PC-3 (cell line): ENCODE data around the gene IGFLR1. TPM values are rescaled to one million over a fixed set of nuclear protein-coding genes. Genes with fewer than 3 reads are reported as not detected.

Experiments used
- ATAC-seq: fragments of 200-7000 bp; cut with Tn5 transposase; 2 replicates; pipeline ENCODE4 v1.9.1; 2020; ENCODE audit warnings: mild to moderate bottlenecking, moderate library complexity
- BruUV-seq: library from RNA; stranded (reverse); fragments of 400-500 nt; replicated peaks from 2 replicates; lab custom pipeline; 2021; lab: Mats Ljungman, UMichigan
- CTCF ChIA-PET: fragments of 300-600 bp; sonication (Branson Sonifier 250); formaldehyde crosslinking; loops from one replicate; lab custom pipeline; 2022; ENCODE audit warnings: antibody characterized with exemption; lab: Charles Lee
- POLR2A ChIA-PET: fragments of 300-600 bp; sonication (Branson Sonifier 250); formaldehyde crosslinking; loops from one replicate; lab custom pipeline; 2022; ENCODE audit warnings: antibody characterized with exemption; ENCODE audit not compliant: unreplicated experiment; lab: Charles Lee
- DNase-seq: peaks from one replicate; pipeline ENCODE4 v3.0.0-alpha.2; 2015
- H2AFZ ChIP-seq: fragments of 300-600 bp; sonication (generic); 2 replicates; pipeline ENCODE4 v1.6.0; 2016; ENCODE audit warnings: antibody characterized with exemption, low read length
- H3F3A ChIP-seq: fragments of 300-600 bp; sonication (generic); one replicate; pipeline ENCODE4 v1.6.0; 2017; ENCODE audit warnings: antibody characterized with exemption, low read length, control low read depth, mild to moderate bottlenecking; ENCODE audit not compliant: unreplicated experiment
- H3K27ac ChIP-seq: fragments of 300-600 bp; sonication (generic); 2 replicates; pipeline ENCODE4 v1.5.1; 2016; ENCODE audit warnings: mild to moderate bottlenecking, low read length
- H3K27me3 ChIP-seq: fragments of 300-600 bp; sonication (generic); 2 replicates; pipeline ENCODE4 v1.6.1; 2016; ENCODE audit warnings: low read length, mixed read lengths
- H3K36me3 ChIP-seq: fragments of 300-600 bp; sonication (generic); 2 replicates; pipeline ENCODE4 v1.6.1; 2016; ENCODE audit warnings: low read depth, mixed run types, low read length, mixed read lengths
- H3K4me1 ChIP-seq: fragments of 300-600 bp; sonication (generic); 2 replicates; pipeline ENCODE4 v1.5.1; 2016; ENCODE audit warnings: low read length; ENCODE audit not compliant: insufficient read depth
- H3K4me2 ChIP-seq: fragments of 300-600 bp; sonication (generic); 2 replicates; pipeline ENCODE4 v1.6.0; 2016; ENCODE audit warnings: low read length
- H3K4me3 ChIP-seq: fragments of 300-600 bp; sonication (generic); 2 replicates; pipeline ENCODE4 v1.5.1; 2016; ENCODE audit warnings: mild to moderate bottlenecking, low read length, mixed read lengths
- H3K79me2 ChIP-seq: fragments of 300-600 bp; sonication (generic); 2 replicates; pipeline ENCODE4 v1.6.1; 2017; ENCODE audit warnings: low read length, mixed read lengths
- H3K9ac ChIP-seq: fragments of 300-600 bp; sonication (generic); 2 replicates; pipeline ENCODE4 v1.6.0; 2016; ENCODE audit warnings: mild to moderate bottlenecking, low read length
- H3K9me2 ChIP-seq: fragments of 300-600 bp; sonication (generic); replicated peaks from 2 replicates; pipeline ENCODE4 v1.6.1; 2016; ENCODE audit warnings: mixed run types, low read length, mixed read lengths
- H3K9me3 ChIP-seq: fragments of 300-600 bp; sonication (generic); 2 replicates; pipeline ENCODE4 v1.6.1; 2016; ENCODE audit warnings: low read length, mixed read lengths
- H4K20me1 ChIP-seq: fragments of 300-600 bp; sonication (generic); 2 replicates; pipeline ENCODE4 v1.6.1; 2016; ENCODE audit warnings: low read length, mixed read lengths
- CTCF ChIP-seq: fragments of 300-600 bp; sonication (generic); conservative IDR thresholded peaks from 2 replicates; pipeline ENCODE4 v1.5.1; 2017; ENCODE audit warnings: antibody characterized with exemption, low read depth, mild to moderate bottlenecking, low read length
- EZH2 ChIP-seq: fragments of 300-600 bp; sonication (generic); IDR thresholded peaks from one replicate; pipeline ENCODE4 v1.6.1; 2017; ENCODE audit warnings: antibody characterized with exemption, mild to moderate bottlenecking, low read length; ENCODE audit not compliant: unreplicated experiment
- EZH2phosphoT487 ChIP-seq: fragments of 300-600 bp; sonication (generic); IDR thresholded peaks from 2 replicates; pipeline ENCODE4 v1.6.1; 2018; ENCODE audit warnings: mild to moderate bottlenecking, antibody characterized with exemption, low read length, borderline replicate concordance
- intact Hi-C: fragments of 100-400 bp; cut with micrococcal nuclease; formaldehyde crosslinking; loops from 2 replicates; pipeline ENCODE4 v1.9.0; 2023
- total RNA-seq: library from RNA; depleted of rRNA; stranded (reverse); fragments of >200 nt; gene quantifications from 2 replicates; pipeline ENCODE4 v1.2.3, GENCODE V29; 2014

Gene IGFLR1
- total RNA-seq, 1 experiment from 2014 or later, result 9.3 TPM

DNA sequence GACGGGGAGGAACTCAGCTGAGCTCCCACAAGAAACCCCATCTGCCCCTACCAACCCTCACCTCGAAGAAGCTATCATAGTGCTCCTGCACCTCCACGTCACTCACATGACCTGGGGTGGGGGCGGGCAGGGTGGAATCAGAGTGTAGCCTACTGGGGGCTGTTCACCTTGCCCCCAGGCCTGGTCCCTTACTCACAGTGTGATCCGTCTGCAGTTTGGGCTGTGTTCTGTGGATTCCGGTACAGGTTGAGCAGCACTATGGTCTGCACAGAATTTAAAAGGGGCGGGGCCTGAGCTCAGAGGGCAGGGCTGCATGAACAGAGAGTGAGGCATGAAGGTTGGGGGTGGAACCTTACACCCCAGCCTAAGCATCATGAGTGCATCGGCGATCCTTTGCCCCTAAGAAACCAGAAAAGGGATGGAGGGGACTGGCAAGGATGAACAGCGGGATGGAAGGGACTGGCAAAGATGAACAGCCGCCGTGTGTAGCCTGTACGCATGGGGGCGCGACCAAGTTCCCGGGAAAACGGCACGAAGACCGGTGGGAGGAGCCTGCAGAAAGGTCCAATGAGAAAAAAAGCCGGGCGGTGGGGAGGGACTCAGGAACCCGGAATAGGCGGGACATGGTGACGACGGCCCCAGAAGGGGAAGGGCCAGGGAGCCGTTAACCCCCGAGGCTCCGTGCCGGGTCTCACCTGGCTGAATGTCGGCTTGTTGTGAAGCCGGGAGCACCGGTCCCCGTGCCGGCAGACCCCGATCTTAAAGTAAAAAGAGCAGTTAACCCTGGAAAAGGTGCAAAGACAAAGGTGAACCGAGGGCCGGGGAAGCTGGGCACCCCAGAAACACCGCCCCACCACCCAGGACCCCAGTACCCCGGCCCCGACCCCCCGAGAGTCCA, 2.4 kb upstream of the IGFLR1 start:
- intact Hi-C loops, result loop anchor here (2.0 kb wide), 1 partner anchor 28 kb away; no protein-coding TSS in a partner anchor
- Histone ChIP-seq H3F3A (no peaks in the 10 kb centered on the region), H3K27ac (peak overlapping the region; percentile 92), H4K20me1 (no peaks in the 10 kb centered on the region), H3K27me3 (no peaks in the 10 kb centered on the region), H3K36me3 (no peaks in the 10 kb centered on the region), H3K79me2 (peaks cover 23% of the 10 kb centered on the region), H3K4me3 (peak overlapping the region; percentile 90), H3K4me1 (peaks cover 23% of the 10 kb centered on the region), H2AFZ (peak overlapping the region; percentile 88), H3K9me2 (no peaks in the 10 kb centered on the region), H3K9ac (peak overlapping the region; percentile 96), H3K4me2 (peak overlapping the region; percentile 88), H3K9me3 (no peaks in the 10 kb centered on the region)
- peak; percentile 56 for ATAC-seq
- POLR2A ChIA-PET, result interaction anchor here (0.7 kb wide), 1 partner anchor 32 kb away, joined by 7 read pairs; no protein-coding TSS in a partner anchor
- TF ChIP-seq EZH2phosphoT487 (no peak), EZH2 (no peak), CTCF (peak; percentile 39; the same call in 1 of the 2 replicates)
- CTCF ChIA-PET, result no interaction called here
- DNase-seq, result peak; percentile 90
- TSS peak; percentile 70 for BruUV-seq

- Histone ChIP-seq H3K9ac (no peak overlapping the region), H4K20me1 (no peaks in the 10 kb centered on the region), H3F3A (no peaks in the 10 kb centered on the region), H3K9me3 (no peaks in the 10 kb centered on the region), H2AFZ (no peak overlapping the region), H3K27ac (no peak overlapping the region), H3K9me2 (no peaks in the 10 kb centered on the region), H3K4me3 (peak overlapping the region; percentile 90; the same call in 1 of the 2 replicates), H3K36me3 (no peaks in the 10 kb centered on the region), H3K79me2 (peaks cover 18% of the 10 kb centered on the region), H3K4me2 (peak overlapping the region; percentile 88), H3K27me3 (no peaks in the 10 kb centered on the region), H3K4me1 (peaks cover 22% of the 10 kb centered on the region)
- TF ChIP-seq EZH2 (no peak), EZH2phosphoT487 (no peak), CTCF (no peak)
- CTCF ChIA-PET, result no interaction called here
- BruUV-seq, result no TSS peak
- POLR2A ChIA-PET, result no interaction called here
- ATAC-seq (no peak), DNase-seq (no peak)
- intact Hi-C loops, result loop anchor here (2.0 kb wide), 1 partner anchor 27 kb away; no protein-coding TSS in a partner anchor
Observed at GRCh38 chr19:35743640-35744429, 1.6 kb upstream of the IGFLR1 start.
